Mucosa of stomach (tissue), 1 donor: Measurements from ENCODE around the gene GJC3.
"Not testable (repeated sequence)": the region's sequence is repeated elsewhere in the genome, so short reads cannot be mapped to it uniquely, and the experiment has no call there.

ENCODE experiments used
- H3K27me3 ChIP-seq: one replicate; pipeline ENCODE4 v1.7.0; 2013; ENCODE audit warnings: mild to moderate bottlenecking, low read length; ENCODE audit not compliant: control insufficient read depth, insufficient read depth
- H3K36me3 ChIP-seq: one replicate; pipeline ENCODE4 v1.7.0; 2013; ENCODE audit warnings: low read length; ENCODE audit not compliant: control insufficient read depth, insufficient read depth
- H3K4me1 ChIP-seq: one replicate; pipeline ENCODE4 v1.7.0; 2013; ENCODE audit warnings: mild to moderate bottlenecking, low read length; ENCODE audit not compliant: control insufficient read depth, insufficient read depth
- H3K4me3 ChIP-seq: one replicate; pipeline ENCODE4 v1.7.0; 2013; ENCODE audit warnings: low read length
- H3K9ac ChIP-seq: one replicate; pipeline ENCODE4 v1.7.0; 2013; ENCODE audit warnings: mild to moderate bottlenecking, low read length, moderate library complexity
- H3K9me3 ChIP-seq: one replicate; pipeline ENCODE4 v1.7.0; 2013; ENCODE audit warnings: mild to moderate bottlenecking, low read length, moderate library complexity; ENCODE audit not compliant: control insufficient read depth
- donor health status: Pancreatic carcinoma.

The GJC3 gene

DNA sequence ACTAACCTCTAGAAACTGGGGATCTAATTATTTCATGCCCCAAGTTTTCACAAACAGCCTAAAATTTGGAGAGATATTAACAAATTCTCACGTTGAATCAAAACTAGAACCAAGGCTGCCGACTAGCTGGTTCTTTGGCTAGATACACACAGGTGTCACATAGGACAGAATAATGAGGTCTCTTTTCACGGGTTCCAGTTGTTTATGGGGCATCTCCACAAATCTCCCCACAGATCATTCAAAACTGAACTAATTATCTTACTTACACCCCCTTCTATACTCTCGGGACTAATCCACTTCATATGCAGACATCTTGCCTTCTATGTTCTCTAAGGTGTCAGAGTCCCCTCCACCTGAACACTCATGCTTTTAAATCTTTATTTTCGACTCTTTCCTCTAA is 36.1 kb downstream of the GJC3 start:
- Histone ChIP-seq H3K4me1 (no peaks in the 10 kb centered on the region), H3K4me3 (no peak overlapping the region), H3K36me3 (no peaks in the 10 kb centered on the region), H3K9ac (no peak overlapping the region), H3K9me3 (no peaks in the 10 kb centered on the region), H3K27me3 (no peaks in the 10 kb centered on the region)

DNA sequence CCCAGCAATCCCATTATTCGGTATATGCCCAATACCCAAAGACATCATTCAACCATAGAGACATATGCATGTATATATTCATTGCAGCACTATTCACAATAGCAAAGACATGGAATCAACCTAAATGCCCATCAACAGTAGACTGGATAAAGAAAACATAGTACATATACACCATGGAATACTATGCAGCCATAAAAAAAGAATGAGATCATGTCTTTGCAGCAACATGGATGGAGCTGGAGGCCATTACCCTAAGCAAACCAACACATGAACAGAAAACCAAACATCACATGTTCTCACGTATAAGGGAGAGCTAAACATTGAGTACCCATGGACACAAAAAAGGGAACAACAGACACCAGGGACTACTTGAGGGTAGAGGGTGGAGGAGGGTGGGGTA is 39.1 kb downstream of the GJC3 start:
- not testable (repeated sequence) for H3K9me3 ChIP-seq, H3K9ac ChIP-seq, H3K27me3 ChIP-seq, H3K4me1 ChIP-seq, H3K4me3 ChIP-seq, H3K36me3 ChIP-seq

DNA sequence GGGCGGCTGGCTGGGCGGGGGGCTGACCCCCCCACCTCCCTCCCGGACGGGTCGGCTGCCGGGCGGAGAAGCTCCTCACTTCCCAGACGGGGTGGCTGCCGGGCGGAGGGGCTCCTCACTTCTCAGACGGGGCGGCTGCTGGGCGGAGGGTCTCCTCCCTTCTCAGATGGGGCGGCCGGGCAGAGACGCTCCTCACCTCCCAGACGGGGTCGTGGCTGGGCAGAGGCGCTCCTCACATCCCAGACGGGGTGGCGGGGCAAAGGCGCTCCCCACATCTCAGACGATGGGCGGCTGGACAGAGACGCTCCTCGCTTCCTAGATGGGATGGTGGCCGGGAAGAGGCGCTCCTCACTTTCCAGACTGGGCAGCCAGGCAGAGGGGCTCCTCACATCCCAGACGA is 41.1 kb downstream of the GJC3 start:
- not testable (repeated sequence) for H3K9ac ChIP-seq, H3K27me3 ChIP-seq, H3K4me3 ChIP-seq, H3K4me1 ChIP-seq, H3K36me3 ChIP-seq, H3K9me3 ChIP-seq

DNA sequence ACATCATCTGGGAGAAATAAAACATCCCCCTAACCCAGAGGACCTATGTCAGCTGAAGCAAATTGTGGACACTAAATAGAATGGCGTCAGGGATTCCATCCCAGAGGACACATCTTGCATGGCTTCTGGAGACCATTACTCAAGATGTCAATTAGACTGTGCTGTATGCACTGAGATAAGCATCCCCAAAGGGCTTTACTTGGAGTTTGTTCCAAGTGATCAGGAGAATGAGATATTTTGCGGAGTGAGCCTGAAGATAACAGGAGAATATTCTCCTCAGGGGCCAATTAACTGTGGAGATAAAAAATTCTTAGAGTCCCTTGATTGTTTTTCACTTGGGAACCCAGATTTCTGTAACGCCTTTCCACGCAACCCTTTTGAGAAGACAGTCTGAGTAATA is 48.0 kb downstream of the GJC3 start:
- H3K4me3 ChIP-seq, result no peak overlapping the region
- H3K9ac ChIP-seq, result no peak overlapping the region
- H3K9me3 ChIP-seq, result no peaks in the 10 kb centered on the region
- H3K36me3 ChIP-seq, result no peaks in the 10 kb centered on the region
- no peaks in the 10 kb centered on the region for H3K27me3 ChIP-seq
- H3K4me1 ChIP-seq, result no peaks in the 10 kb centered on the region

DNA sequence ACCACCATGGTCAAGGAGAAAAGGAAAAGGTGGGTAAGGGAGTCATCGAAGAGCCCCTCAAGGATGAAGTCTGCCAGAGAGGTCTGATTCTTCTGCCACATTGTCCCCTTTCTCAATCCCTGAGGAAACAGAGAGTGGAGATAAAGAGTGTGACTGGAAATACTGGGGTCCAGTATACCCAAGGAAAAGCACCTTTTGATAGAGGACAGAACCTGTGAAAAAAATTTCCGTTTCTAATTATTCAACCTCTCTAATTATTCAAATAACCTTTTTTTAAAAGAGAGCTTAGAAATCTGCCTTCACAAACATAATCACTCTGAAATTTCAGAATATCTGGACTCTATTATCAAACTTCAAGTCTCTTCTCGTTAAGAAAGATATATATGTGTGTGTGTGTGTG is 52.5 kb downstream of the GJC3 start, which contains the start of gene OR2AE1:
TSS of gene OR2AE1 (minus strand) at position 101 of the 400 bp plus-strand sequence. CDS start at position 101, 0 bp downstream.
- no peak within 1 kb of the TSS for H3K4me3 ChIP-seq
- H3K4me1 ChIP-seq, result no peaks in the 10 kb centered on the region
- H3K9ac ChIP-seq, result no peak within 1 kb of the TSS
- H3K27me3 ChIP-seq, result no peaks in the 10 kb centered on the region
- no peaks in the 10 kb centered on the region for H3K9me3 ChIP-seq
- H3K36me3 ChIP-seq, result no peaks in the 10 kb centered on the region

DNA sequence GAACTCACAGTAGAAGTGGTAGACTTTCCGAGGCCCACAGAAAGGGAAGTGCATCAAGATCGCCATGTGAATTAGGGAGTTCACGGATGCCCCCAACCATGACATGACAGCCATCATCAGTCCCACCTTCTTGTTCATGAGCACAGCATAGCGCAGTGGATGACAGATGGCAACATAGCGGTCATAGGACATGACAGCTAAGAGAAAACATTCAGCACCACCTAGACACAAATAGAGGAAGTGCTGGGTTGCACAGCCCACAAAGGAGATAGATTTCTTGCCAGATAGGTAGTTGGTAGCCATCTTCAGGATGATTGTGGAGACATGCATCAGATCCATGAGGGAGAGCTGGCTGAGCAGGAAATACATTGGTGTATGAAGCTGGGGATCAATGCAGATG is 52.9 kb downstream of the GJC3 start:
- Histone ChIP-seq H3K9ac (no peak overlapping the region), H3K4me3 (no peak overlapping the region), H3K36me3 (no peaks in the 10 kb centered on the region), H3K9me3 (no peaks in the 10 kb centered on the region), H3K4me1 (no peaks in the 10 kb centered on the region), H3K27me3 (no peaks in the 10 kb centered on the region)
